ENCODE data around the gene DND1.
"Not testable (repeated sequence)": the region's sequence is repeated elsewhere in the genome, so short reads cannot be mapped to it uniquely, and the experiment has no call there.

Gene DND1

DNA sequence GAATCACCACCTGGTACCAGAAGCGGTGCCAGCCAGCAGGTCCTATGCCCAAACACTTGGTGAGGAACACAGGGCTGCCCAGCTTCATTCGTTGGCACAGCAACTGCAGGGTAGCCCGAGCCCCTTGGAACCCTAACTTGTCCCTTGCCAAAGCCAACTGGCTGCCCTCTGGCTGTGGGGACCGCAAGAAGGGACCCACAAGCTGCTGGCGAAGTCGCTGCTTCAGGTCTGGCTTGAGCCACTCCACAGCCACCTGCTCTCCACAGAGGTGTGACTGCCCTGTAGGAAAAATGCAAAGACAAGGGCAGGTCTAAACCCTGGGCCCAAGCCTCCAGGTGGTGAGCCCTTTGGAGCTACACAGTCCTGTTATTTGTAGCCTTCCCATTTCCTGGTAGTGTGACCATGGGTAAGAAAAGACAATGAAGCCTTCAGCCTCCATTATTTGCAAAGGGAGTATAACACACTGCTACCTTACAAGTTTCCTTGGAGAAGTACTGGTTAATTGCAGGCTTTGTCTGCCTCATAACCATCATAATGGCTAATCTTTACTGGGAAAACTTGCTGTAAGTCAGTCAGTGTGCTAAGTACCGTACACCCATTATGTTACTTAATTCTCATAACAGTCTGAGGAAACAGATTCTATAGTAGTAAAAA is 1.8 kb downstream of the DND1 start:
- no peak for DNase-seq

DNA sequence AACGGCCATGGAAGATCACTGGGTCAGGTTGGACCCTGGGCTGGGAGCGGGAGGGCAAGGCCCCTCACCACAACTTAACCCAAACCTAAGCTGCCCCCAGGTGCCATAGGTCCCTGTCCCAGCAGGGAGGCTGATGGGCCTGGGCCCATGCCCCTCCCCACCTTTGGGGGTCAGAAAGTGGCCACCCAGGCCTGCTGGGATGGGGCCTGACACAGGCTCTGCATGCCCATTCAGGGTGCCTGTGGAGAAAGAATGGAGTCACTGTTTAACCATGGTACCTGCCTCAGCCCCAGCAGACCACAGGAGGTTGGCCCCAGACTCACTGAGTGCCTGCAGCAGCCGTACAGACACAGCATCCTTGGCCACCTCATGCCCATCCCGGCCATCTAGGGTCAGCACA is 2.3 kb downstream of the DND1 start:
- not testable (repeated sequence) for DNase-seq

DNA sequence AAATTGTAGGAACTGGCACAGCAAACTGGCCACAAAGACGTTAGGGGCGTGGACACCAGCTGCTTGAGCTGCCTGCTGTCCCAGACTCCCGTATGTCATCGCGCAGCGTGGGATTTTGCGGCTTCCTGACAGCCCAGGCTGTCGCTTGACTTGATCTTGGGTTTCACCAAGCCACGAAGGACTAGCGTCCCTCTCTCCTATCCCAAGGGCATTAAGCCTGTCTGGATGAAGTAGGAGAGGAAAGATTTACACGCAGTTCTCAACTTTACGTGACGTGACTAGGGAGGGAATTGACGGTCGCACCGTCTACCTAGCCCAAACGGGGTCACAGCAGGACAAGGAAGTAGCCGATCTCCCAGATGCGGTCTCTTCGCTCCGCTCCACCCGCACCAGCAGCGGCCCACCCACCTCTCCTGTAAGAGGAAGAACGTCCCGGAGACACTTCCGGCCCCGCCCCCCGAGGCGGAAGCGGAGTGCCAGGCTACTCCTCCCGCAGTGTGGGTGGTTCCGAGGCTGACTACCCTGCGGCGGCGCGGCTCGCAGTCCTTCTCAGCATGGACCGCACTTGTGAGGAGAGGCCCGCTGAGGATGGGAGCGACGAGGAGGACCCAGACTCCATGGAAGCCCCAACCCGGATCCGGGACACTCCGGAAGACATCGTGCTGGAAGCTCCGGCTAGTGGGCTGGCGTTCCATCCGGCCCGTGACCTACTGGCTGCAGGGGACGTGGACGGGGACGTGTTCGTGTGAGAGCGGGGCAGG is 8.8 kb downstream of the DND1 start, which contains the start of gene WDR55:
TSS of gene WDR55 (plus strand) at position 546 of the 761 bp plus-strand sequence. CDS start at position 555, 9 bp downstream.
- DNase-seq = peak; percentile 96

DNA sequence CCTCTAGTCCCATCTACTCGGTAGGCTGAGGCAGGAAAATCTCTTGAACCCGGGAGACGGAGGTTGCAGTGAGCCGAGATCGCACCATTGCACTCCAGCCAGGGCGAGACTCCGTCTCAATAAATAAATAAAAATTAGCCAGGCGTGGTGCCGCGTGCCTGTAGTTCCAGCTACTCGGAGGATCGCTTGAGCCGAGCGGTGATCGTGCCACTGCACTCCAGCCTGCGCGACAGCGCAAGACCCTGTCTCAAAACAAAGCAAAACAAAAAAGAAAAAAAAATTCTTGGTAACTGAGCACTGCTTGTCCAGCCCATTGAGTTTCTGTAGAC is 9.4 kb downstream of the DND1 start:
- no peak for DNase-seq

- DNase-seq = not testable (repeated sequence)
Observed at GRCh38 chr5:140660371-140660770, 13.0 kb downstream of the DND1 start.

GRCh38 chr5:140658870-140659269 is 14.5 kb downstream of the DND1 start:
- no peak for DNase-seq

- no peak for DNase-seq
Observed at GRCh38 chr5:140647042-140647419, 26.3 kb downstream of the DND1 start.

GRCh38 chr5:140642718-140643117 is 30.7 kb downstream of the DND1 start:
- no peak for DNase-seq

GRCh38 chr5:140641716-140642115 is 31.7 kb downstream of the DND1 start:
- DNase-seq = no peak

- peak; percentile 95 for DNase-seq
Observed at GRCh38 chr5:140639148-140639981, 34.0 kb downstream of the DND1 start, which contains the start of gene TMCO6. TSS of gene TMCO6 (plus strand) at chr5:140639451. CDS start at chr5:140639528, 77 bp downstream.

GRCh38 chr5:140638898-140639147 is 34.6 kb downstream of the DND1 start:
- DNase-seq = not testable (repeated sequence)

GRCh38 chr5:140637371-140638100 is 35.8 kb downstream of the DND1 start:
- no peak for DNase-seq

- no peak for DNase-seq
Observed at GRCh38 chr5:140635291-140636257, 37.8 kb downstream of the DND1 start.

- DNase-seq = no peak
Observed at GRCh38 chr5:140634103-140634502, 39.3 kb downstream of the DND1 start.

GRCh38 chr5:140633501-140633900 is 39.9 kb downstream of the DND1 start:
- no peak for DNase-seq

GRCh38 chr5:140633021-140633471 is 40.3 kb downstream of the DND1 start, which contains the start of gene CD14:
TSS of gene CD14 (minus strand) at chr5:140633175. CDS start at chr5:140633071, 104 bp downstream.
- peak; percentile 86 for DNase-seq

GRCh38 chr5:140632366-140633020 is 40.9 kb downstream of the DND1 start:
- DNase-seq = peak; percentile 63

- DNase-seq = no peak
Observed at GRCh38 chr5:140631831-140632365, 41.5 kb downstream of the DND1 start.

GRCh38 chr5:140631036-140631417 is 42.3 kb downstream of the DND1 start:
- DNase-seq = no peak

DNA sequence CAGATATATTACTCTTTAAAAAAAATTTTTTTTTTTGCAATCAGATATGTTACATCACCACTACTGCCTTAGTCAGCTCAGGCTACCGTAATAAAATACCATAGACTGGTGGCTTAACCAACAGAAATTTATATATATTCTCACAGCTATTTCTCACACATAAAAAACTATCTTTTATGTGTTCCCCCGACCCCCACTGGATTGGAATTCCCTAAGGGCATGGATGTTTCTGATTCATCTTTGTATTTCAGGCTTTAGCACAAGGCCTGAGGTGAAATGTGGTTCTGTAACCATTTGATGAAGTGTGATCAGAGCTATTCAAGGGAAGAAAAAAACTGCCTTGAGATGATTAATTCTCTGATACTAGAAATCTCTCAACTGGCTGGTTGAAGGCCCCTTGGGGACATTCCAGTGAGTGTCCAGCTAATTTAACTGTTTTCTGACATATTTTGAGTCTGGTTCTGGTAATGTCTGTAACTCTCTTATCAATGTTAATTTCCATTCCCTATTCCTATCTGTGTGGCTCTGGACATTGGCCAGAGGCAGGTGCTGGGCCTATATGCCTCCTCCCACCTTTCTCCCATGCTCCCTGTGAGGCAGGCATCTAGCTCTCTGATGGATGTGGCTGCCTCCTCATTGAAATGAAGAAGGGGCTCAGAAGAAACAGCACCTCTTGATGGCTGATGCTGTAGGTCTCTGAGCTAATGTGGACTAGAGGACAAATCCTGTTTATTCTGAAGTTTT is 42.9 kb downstream of the DND1 start:
- DNase-seq = peak; percentile 84
